ENCODE measurements around the gene NBEA. TPM values are rescaled to one million over a fixed set of nuclear protein-coding genes. Genes with fewer than 3 reads are reported as not detected.
"Not testable (repeated sequence)": the region's sequence is repeated elsewhere in the genome, so short reads cannot be mapped to it uniquely, and the experiment has no call there.

Gene NBEA
- total RNA-seq, 1 experiment from 2014 or later = 3.3 TPM

DNA sequence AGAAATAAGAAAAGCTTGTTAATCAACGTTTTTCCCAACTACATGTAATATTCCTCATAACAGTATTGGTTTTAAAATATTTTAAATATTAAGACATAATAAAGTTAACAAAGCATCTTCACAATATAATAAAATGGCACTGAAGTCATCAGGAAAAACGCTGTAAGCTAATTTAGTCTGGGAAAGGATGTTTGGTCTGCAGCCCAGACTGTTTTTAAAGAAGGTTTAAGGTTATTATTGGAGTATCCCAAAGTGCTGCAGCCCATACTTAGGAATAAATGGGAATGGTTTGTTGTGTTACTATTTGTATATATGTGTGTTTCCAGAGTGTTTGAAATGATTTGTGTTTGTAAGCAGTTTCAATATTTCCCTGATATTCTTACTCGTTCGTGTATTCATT lies 727.3 kb downstream of the NBEA start:
- POLR2A ChIA-PET = interaction anchor here (0.7 kb wide), 1 partner anchor 44 kb away, joined by 3 read pairs; no protein-coding TSS in a partner anchor
- TF ChIP-seq, protein P1, sequence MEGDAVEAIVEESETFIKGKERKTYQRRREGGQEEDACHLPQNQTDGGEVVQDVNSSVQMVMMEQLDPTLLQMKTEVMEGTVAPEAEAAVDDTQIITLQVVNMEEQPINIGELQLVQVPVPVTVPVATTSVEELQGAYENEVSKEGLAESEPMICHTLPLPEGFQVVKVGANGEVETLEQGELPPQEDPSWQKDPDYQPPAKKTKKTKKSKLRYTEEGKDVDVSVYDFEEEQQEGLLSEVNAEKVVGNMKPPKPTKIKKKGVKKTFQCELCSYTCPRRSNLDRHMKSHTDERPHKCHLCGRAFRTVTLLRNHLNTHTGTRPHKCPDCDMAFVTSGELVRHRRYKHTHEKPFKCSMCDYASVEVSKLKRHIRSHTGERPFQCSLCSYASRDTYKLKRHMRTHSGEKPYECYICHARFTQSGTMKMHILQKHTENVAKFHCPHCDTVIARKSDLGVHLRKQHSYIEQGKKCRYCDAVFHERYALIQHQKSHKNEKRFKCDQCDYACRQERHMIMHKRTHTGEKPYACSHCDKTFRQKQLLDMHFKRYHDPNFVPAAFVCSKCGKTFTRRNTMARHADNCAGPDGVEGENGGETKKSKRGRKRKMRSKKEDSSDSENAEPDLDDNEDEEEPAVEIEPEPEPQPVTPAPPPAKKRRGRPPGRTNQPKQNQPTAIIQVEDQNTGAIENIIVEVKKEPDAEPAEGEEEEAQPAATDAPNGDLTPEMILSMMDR (IDR thresholded peaks at IDR 0.05; ENCODE audit: unreplicated experiment) = no peak
- Mint-ChIP-seq H3K4me1 (ENCODE audit: insufficient read depth, unreplicated experiment) (no peaks in the 10 kb centered on the region), H3K4me3 (ENCODE audit: unreplicated experiment) (no peak overlapping the region), H3K36me3 (ENCODE audit: insufficient read depth, unreplicated experiment) (no peaks in the 10 kb centered on the region), H3K27me3 (ENCODE audit: insufficient read depth, unreplicated experiment) (no peaks in the 10 kb centered on the region), H3K9me3 (ENCODE audit: unreplicated experiment) (no peaks in the 10 kb centered on the region), H3K27ac (ENCODE audit: low read depth, unreplicated experiment) (no peak overlapping the region)
- no TSS peak for BruUV-seq (replicated peaks)
- CTCF ChIA-PET = interaction anchor here (1.1 kb wide), 1 partner anchor 38 kb away, joined by 3 read pairs; no protein-coding TSS in a partner anchor
- intact Hi-C loops (cut with micrococcal nuclease) = no loop called here
- no peak for DNase-seq (ENCODE audit: unreplicated experiment)

DNA sequence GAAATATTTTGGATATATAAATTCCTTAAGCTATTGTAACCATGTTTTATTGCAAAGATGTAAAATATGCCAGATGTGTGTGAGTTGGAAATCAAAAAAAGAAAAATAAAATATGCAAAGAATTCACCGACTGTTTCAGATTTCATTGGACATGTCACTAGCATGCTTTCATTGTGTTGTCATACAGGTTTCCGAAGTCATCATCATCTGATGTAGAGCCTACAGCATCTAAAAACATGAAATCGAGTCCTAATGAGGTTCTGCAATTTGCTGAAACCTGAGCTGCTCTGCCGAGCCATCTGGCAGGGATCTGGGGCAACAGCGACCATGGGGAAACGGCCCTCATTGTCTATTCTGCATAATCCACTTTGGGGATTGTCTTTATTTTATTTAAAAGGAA lies 730.5 kb downstream of the NBEA start:
- POLR2A ChIA-PET = no interaction called here
- no TSS peak for BruUV-seq (replicated peaks)
- no peaks in the 10 kb centered on the region for H3K4me1 Mint-ChIP-seq (ENCODE audit: insufficient read depth, unreplicated experiment)
- H3K27ac Mint-ChIP-seq (ENCODE audit: low read depth, unreplicated experiment) = no peak overlapping the region
- intact Hi-C loops (cut with micrococcal nuclease) = no loop called here
- TF ChIP-seq, protein P1 (IDR thresholded peaks at IDR 0.05; ENCODE audit: unreplicated experiment) = no peak
- peaks cover 6% of the 10 kb centered on the region for H3K36me3 Mint-ChIP-seq (ENCODE audit: insufficient read depth, unreplicated experiment)
- H3K9me3 Mint-ChIP-seq (ENCODE audit: unreplicated experiment) = no peaks in the 10 kb centered on the region
- H3K4me3 Mint-ChIP-seq (ENCODE audit: unreplicated experiment) = no peak overlapping the region
- no peaks in the 10 kb centered on the region for H3K27me3 Mint-ChIP-seq (ENCODE audit: insufficient read depth, unreplicated experiment)
- no peak for DNase-seq (ENCODE audit: unreplicated experiment)
- CTCF ChIA-PET = no interaction called here

DNA sequence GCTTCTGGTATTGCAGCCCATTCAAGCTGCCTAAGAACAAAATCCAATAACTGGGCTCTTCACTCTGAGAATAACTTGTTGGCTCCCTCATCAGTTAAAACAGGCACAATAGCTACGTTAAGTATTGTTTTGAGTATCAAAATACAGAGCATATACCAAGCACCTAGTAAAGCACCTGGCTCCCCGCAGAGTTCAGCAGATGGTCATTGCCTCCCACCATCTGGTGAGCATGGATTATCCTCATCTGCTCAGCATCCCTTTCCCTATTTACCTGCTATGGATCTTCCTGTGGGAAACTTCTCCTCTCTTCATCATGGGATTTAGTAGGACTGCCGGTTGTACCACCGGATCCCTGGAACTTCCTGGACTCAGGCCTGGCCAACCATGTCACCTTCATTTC lies 733.6 kb downstream of the NBEA start:
- CTCF ChIA-PET = no interaction called here
- TF ChIP-seq, protein P1 (IDR thresholded peaks at IDR 0.05; ENCODE audit: unreplicated experiment) = no peak
- Mint-ChIP-seq H3K36me3 (ENCODE audit: insufficient read depth, unreplicated experiment) (peaks cover 6% of the 10 kb centered on the region), H3K27ac (ENCODE audit: low read depth, unreplicated experiment) (no peak overlapping the region), H3K9me3 (ENCODE audit: unreplicated experiment) (no peaks in the 10 kb centered on the region), H3K4me3 (ENCODE audit: unreplicated experiment) (no peak overlapping the region), H3K4me1 (ENCODE audit: insufficient read depth, unreplicated experiment) (no peaks in the 10 kb centered on the region), H3K27me3 (ENCODE audit: insufficient read depth, unreplicated experiment) (no peaks in the 10 kb centered on the region)
- no peak for DNase-seq (ENCODE audit: unreplicated experiment)
- intact Hi-C loops (cut with micrococcal nuclease) = no loop called here
- no TSS peak for BruUV-seq (replicated peaks)
- POLR2A ChIA-PET = no interaction called here

DNA sequence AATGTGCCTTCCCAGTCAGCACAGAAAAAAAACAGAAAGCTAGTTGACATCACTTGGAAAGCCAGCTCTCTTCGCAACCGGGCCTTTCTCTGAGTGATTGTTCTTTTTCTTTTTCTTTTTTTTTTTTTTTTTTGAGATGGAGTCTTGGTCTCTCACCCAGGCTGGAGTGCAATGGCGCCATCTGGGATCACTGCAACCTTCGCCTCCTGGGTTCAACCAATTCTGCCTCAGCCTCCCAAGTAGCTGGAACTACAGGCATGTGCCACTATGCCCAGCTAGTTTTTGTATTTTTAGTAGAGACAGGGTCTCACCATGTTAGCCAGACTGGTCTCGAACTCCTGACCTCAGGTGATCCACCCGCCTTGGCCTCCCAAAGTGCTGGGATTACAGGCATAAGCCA lies 735.8 kb downstream of the NBEA start:
- POLR2A ChIA-PET; DNase-seq (ENCODE audit: unreplicated experiment); intact Hi-C loops (cut with micrococcal nuclease); H3K4me3 Mint-ChIP-seq (ENCODE audit: unreplicated experiment); BruUV-seq (replicated peaks); H3K27ac Mint-ChIP-seq (ENCODE audit: low read depth, unreplicated experiment); H3K27me3 Mint-ChIP-seq (ENCODE audit: insufficient read depth, unreplicated experiment); H3K4me1 Mint-ChIP-seq (ENCODE audit: insufficient read depth, unreplicated experiment); H3K36me3 Mint-ChIP-seq (ENCODE audit: insufficient read depth, unreplicated experiment): not testable (repeated sequence)
- CTCF ChIA-PET = interaction anchor here (0.7 kb wide), 3 partner anchors 46 to 1447 kb away, joined by 3 to 4 read pairs (median 3); no protein-coding TSS in a partner anchor
- peaks cover 10% of the 10 kb centered on the region for H3K9me3 Mint-ChIP-seq (ENCODE audit: unreplicated experiment)

DNA sequence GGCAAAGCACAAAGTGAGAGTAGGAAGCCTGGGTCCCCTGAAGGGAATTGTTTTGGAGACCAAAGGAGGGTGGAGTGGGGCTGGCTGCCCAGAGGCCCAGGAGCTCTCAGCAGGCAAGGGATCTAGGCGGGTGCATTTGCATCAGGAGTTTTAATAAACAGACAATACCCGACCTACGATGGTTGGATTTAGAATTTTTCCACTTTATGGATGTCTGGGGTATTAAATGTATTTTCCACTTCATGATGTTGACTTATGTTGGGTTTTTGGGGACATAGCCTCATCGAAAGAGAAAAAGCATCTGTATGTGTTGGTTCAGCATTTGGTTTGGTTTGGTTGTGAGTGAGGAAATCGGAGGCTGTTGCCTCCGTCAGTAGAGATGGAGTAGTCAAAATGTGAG lies 739.6 kb downstream of the NBEA start:
- peaks cover 17% of the 10 kb centered on the region for H3K9me3 Mint-ChIP-seq (ENCODE audit: unreplicated experiment)
- no peak overlapping the region for H3K4me3 Mint-ChIP-seq (ENCODE audit: unreplicated experiment)

More for the DNA sequence above, 739.6 kb downstream of the NBEA start:
- TF ChIP-seq, protein P1 (IDR thresholded peaks at IDR 0.05; ENCODE audit: unreplicated experiment) = no peak
- Mint-ChIP-seq H3K27me3 (ENCODE audit: insufficient read depth, unreplicated experiment) (no peaks in the 10 kb centered on the region), H3K4me1 (ENCODE audit: insufficient read depth, unreplicated experiment) (no peaks in the 10 kb centered on the region), H3K36me3 (ENCODE audit: insufficient read depth, unreplicated experiment) (no peaks in the 10 kb centered on the region), H3K27ac (ENCODE audit: low read depth, unreplicated experiment) (no peak overlapping the region)
- intact Hi-C loops (cut with micrococcal nuclease) = no loop called here
- no peak for DNase-seq (ENCODE audit: unreplicated experiment)
- no TSS peak for BruUV-seq (replicated peaks)
- POLR2A ChIA-PET = no interaction called here
- CTCF ChIA-PET = no interaction called here

Data from MCF 10A (cell line).